ENCODE data around the gene ZBTB42.

DNA sequence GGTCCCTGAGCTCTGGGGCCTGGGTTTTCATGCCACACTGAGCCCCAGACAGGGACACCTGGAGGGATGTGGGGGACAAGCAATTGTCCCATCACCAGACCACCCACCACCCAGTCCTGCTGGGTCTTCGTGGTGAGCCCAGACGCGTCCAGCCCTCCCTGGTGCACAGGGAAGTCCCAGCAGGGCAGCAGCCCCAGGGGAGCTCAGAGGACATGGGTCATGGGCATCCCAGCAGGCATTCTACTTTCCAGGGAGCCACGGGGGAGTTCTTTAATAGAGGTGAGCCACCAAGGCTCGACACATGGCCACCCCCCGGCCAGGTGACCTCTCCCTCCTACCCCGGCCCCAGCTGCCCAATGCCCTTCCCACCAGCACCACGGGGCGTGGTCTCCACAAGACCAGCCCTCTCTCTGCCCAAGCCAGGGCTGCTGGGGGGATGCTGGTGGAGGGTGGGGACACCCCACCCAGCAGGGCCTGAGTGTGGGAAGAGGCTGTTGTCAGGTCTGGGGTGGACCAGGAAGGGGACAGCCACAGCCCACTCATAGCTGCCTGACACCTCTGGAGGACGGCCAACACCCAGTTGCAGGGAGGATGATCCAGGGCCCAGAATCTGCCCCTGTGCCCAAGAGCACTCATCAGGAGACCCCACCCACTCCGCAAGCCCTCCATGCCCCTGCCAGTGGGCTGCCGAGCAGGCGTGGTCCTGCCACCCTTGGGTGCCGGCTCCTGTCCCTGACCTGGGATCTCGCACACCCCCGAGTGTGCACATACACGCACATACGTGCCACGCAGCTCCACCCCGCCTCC is 19.4 kb upstream of the ZBTB42 start:
- TF ChIP-seq, protein P1, sequence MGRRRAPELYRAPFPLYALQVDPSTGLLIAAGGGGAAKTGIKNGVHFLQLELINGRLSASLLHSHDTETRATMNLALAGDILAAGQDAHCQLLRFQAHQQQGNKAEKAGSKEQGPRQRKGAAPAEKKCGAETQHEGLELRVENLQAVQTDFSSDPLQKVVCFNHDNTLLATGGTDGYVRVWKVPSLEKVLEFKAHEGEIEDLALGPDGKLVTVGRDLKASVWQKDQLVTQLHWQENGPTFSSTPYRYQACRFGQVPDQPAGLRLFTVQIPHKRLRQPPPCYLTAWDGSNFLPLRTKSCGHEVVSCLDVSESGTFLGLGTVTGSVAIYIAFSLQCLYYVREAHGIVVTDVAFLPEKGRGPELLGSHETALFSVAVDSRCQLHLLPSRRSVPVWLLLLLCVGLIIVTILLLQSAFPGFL (CRISPR knock-in tag; IDR thresholded peaks at IDR 0.05): no peak
- TF ChIP-seq ZBTB40 (IDR thresholded peaks at IDR 0.05) (no peak), ZBTB40 (CRISPR knock-in tag; IDR thresholded peaks at IDR 0.05) (no peak), RXRA (CRISPR knock-in tag; IDR thresholded peaks at IDR 0.05) (no peak), SMAD1 (CRISPR knock-in tag; IDR thresholded peaks at IDR 0.05; ENCODE audit: borderline replicate concordance, low read depth) (no peak), ATF4 (CRISPR knock-in tag; IDR thresholded peaks at IDR 0.05) (no peak)

Measured in HepG2 (cell line).